Tibial nerve (tissue), 4 donors: ENCODE data around the gene CBFB.

ENCODE experiments used
- EP300 ChIP-seq, 2 donors: sonication (generic); formaldehyde crosslinking; IDR thresholded peaks; one replicate each; pipeline ENCODE4 v1.6.1; 2017; ENCODE audit warnings: antibody characterized with exemption in 2 of 2, mild to moderate bottlenecking in 1 of 2
- POLR2A ChIP-seq, 2 donors: fragments of 450-650 bp; IDR thresholded peaks; one replicate each; pipeline ENCODE4 v1.6.1; 2017; ENCODE audit warnings: antibody characterized with exemption in 2 of 2, mild to moderate bottlenecking in 2 of 2, moderate library complexity in 2 of 2
- TF ChIP-seq, protein P1 (sequence below), 5 experiments: fragments of 200-600 bp in 3 of 5; fragments of 450-650 bp in 2 of 5; sonication (generic) in 3 of 5; IDR thresholded peaks; one replicate each; pipeline ENCODE4 v1.5.1; 2016 to 2019; ENCODE audit warnings: antibody characterized with exemption in 5 of 5, mild to moderate bottlenecking in 3 of 5, moderate library complexity in 2 of 5

DNA sequence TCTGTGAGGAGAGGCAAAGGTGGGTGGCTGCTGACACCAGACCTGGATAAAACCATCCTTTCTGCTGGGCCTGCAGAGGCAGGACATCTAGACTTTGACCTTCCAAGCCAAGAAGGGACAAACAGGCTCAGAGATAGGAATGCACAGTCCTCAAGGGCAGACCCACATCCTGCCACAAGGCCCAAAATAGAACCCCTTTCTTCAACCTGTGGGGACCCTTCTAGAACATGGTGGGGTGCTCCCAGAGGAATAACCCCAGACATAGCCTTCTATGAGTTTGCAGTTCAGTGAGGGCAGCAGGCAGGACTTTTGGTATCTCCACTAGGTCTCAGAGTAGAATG lies 3.8 kb upstream of the CBFB start:
- TF ChIP-seq, protein P1, sequence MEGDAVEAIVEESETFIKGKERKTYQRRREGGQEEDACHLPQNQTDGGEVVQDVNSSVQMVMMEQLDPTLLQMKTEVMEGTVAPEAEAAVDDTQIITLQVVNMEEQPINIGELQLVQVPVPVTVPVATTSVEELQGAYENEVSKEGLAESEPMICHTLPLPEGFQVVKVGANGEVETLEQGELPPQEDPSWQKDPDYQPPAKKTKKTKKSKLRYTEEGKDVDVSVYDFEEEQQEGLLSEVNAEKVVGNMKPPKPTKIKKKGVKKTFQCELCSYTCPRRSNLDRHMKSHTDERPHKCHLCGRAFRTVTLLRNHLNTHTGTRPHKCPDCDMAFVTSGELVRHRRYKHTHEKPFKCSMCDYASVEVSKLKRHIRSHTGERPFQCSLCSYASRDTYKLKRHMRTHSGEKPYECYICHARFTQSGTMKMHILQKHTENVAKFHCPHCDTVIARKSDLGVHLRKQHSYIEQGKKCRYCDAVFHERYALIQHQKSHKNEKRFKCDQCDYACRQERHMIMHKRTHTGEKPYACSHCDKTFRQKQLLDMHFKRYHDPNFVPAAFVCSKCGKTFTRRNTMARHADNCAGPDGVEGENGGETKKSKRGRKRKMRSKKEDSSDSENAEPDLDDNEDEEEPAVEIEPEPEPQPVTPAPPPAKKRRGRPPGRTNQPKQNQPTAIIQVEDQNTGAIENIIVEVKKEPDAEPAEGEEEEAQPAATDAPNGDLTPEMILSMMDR (IDR thresholded peaks at IDR 0.05) = no peak
- TF ChIP-seq POLR2A (IDR thresholded peaks at IDR 0.05) = no peak
- no peak for TF ChIP-seq EP300 (IDR thresholded peaks at IDR 0.05)
